Skeletal muscle tissue (tissue), 4 donors: ENCODE measurements around the gene MYO15A. TPM values are rescaled to one million over a fixed set of nuclear protein-coding genes. Genes with fewer than 3 reads are reported as not detected.

ENCODE experiments used
- H3K27ac ChIP-seq: one replicate; pipeline ENCODE4 v1.7.0; 2013; ENCODE audit warnings: mild to moderate bottlenecking, low read depth, low read length, inconsistent platforms
- H3K27me3 ChIP-seq, 3 donors: one replicate each; pipeline ENCODE4 v1.7.0; 2013; ENCODE audit warnings: low read length in 3 of 3; ENCODE audit not compliant: control insufficient read depth in 3 of 3, insufficient read depth in 3 of 3
- H3K36me3 ChIP-seq, 3 donors: one replicate each; pipeline ENCODE4 v1.7.0; 2013; ENCODE audit warnings: low read length in 3 of 3; ENCODE audit not compliant: control insufficient read depth in 3 of 3, insufficient read depth in 3 of 3
- H3K4me1 ChIP-seq, 3 donors: one replicate each; pipeline ENCODE4 v1.7.0; 2013; ENCODE audit warnings: low read length in 3 of 3, mild to moderate bottlenecking in 3 of 3; ENCODE audit not compliant: control insufficient read depth in 3 of 3, insufficient read depth in 3 of 3
- H3K4me3 ChIP-seq, 3 donors: one replicate each; pipeline ENCODE4 v1.7.0; 2013; ENCODE audit warnings: low read length in 3 of 3
- H3K9ac ChIP-seq, 3 donors: one replicate each; pipeline ENCODE4 v1.7.0; 2013; ENCODE audit warnings: low read length in 3 of 3, mild to moderate bottlenecking in 3 of 3, moderate library complexity in 2 of 3, low read depth in 1 of 3
- H3K9me3 ChIP-seq, 3 donors: one replicate each; pipeline ENCODE4 v1.7.0; 2013; ENCODE audit warnings: low read length in 3 of 3; ENCODE audit not compliant: control insufficient read depth in 3 of 3
- total RNA-seq: library from RNA; depleted of rRNA; stranded (reverse); fragments of >200 nt; gene quantifications from one replicate; pipeline ENCODE4 v1.2.3, GENCODE V29; 2014
- donor health status: Osteomylitis.

MYO15A gene
- total RNA-seq, 1 donor from 2014 or later: 0.52 TPM

DNA sequence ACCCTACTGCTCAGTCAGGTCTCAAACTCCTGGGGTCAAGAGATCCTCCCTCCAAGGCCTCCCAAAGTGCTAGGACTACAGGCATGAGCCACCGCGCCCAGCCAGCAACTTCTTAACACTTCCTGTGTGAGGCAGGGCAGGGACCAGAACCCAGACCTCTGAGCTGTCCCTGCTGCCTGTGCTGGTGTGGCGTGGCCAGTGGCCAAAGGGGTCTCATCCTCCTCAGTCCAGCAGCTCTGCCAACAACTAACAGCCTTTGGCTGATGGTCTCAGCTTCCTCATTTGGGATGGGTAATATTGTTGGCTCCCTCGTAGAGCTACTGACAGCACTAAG is 115.5 kb downstream of the MYO15A start:
- H3K4me1 ChIP-seq: peaks cover 17 to 26% (median 21%) of the 10 kb centered on the region in 3 donors
- H3K27ac ChIP-seq: peak overlapping the region; percentile 76
- no peaks in the 10 kb centered on the region for H3K27me3 ChIP-seq
- H3K9ac ChIP-seq: peak overlapping the region in 2 of 3 donors; percentile 41 to 83
- H3K36me3 ChIP-seq: no peaks in the 10 kb centered on the region
- H3K9me3 ChIP-seq: no peaks in the 10 kb centered on the region
- H3K4me3 ChIP-seq: no peak overlapping the region

DNA sequence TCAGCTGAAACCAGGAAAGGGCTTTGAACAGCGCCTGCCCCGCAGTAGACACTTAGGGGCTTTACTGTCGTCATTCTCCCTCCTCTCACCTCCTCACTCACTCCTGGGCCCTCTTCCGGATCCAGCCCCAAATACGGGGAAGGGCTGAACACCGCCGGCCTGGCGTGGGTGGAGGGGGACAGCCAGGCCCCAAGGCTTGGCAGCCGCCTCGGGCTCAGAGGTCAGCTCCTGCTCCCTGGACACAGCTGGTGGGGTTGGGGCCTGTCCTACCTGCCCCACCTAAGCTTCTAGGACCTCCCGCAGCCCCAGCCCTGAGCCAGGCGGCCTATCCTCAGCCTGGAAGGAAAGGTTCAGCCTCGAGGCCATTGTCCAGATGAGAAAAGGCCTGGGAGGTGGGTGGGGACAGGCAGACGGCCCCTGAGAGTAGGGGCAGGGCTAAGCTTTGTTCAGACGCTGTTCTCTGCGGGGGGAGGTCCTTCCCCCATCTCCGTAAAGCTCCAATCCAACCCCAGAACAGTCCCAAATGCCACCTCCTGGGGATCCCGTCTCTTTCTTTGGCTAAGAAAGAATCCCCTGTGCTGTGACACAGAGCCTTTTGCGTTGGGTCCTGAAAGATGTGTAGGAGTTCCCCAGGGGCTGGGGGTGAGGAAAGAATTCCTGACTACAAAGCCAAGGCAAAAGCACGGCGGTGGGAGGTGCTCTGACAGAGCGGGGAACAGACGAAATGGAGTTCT is 116.0 kb downstream of the MYO15A start:
- peak overlapping the region; percentile 76 for H3K27ac ChIP-seq
- H3K9me3 ChIP-seq: no peaks in the 10 kb centered on the region
- H3K4me3 ChIP-seq: peak overlapping the region; percentile 59 to 81 (median 70)
- no peaks in the 10 kb centered on the region for H3K36me3 ChIP-seq
- no peaks in the 10 kb centered on the region for H3K27me3 ChIP-seq
- H3K9ac ChIP-seq: peak overlapping the region; percentile 41 to 83 (median 75)
- H3K4me1 ChIP-seq: peaks cover 17 to 22% (median 21%) of the 10 kb centered on the region in 3 donors

DNA sequence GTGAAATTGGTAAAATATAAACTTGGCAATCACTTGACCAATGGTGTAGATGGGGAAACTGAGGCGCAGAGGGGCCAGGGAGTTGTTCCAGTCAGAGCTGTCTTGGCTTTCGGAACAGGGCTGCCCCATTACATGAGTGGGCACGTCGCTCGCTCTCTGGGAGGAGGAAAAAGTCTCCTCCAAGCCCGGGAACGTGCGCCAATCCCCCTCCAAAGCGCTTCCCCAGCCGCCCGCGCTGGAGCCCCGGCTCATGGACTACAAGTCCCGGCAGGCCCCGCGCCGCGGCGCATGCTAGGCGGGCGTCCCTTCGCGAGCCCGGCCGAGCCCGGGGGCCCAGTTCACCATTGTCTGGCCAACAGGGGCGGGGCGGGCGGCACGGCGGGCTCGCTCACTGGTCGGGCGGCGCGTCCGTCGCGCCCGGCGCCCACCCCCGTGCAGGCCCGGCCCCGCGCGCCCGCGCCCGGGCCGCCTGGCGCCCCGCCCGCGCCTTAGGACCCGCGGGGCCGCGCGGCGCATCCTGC is 116.6 kb downstream of the MYO15A start, which contains the start of gene LLGL1:
Gene LLGL1, plus strand, starts transcription at position 515 of the 521 bp plus-strand sequence. CDS start 48 bp downstream, outside the sequence.
- peaks cover 17 to 22% (median 21%) of the 10 kb centered on the region in 3 donors for H3K4me1 ChIP-seq
- H3K9me3 ChIP-seq: no peaks in the 10 kb centered on the region
- H3K4me3 ChIP-seq: peak within 1 kb of the TSS; percentile 76 to 88 (median 82)
- H3K36me3 ChIP-seq: no peaks in the 10 kb centered on the region
- no peaks in the 10 kb centered on the region for H3K27me3 ChIP-seq
- peak within 1 kb of the TSS; percentile 76 for H3K27ac ChIP-seq
- H3K9ac ChIP-seq: peak within 1 kb of the TSS; percentile 81 to 90 (median 86)

- no peaks in the 10 kb centered on the region for H3K27me3 ChIP-seq
- no peaks in the 10 kb centered on the region for H3K36me3 ChIP-seq
- peaks cover 17 to 22% (median 21%) of the 10 kb centered on the region in 3 donors for H3K4me1 ChIP-seq
- H3K27ac ChIP-seq: no peak overlapping the region
- no peaks in the 10 kb centered on the region for H3K9me3 ChIP-seq
- peak overlapping the region; percentile 81 to 90 (median 86) for H3K9ac ChIP-seq
- peak overlapping the region; percentile 76 to 88 (median 82) for H3K4me3 ChIP-seq
Observed at GRCh38 chr17:18225642-18226283, 117.2 kb downstream of the MYO15A start.

- no peak overlapping the region for H3K27ac ChIP-seq
- H3K9me3 ChIP-seq: no peaks in the 10 kb centered on the region
- H3K27me3 ChIP-seq: no peaks in the 10 kb centered on the region
- H3K9ac ChIP-seq: peak overlapping the region; percentile 81 to 90 (median 86)
- H3K4me1 ChIP-seq: peaks cover 17 to 22% (median 21%) of the 10 kb centered on the region in 3 donors
- H3K36me3 ChIP-seq: no peaks in the 10 kb centered on the region
- H3K4me3 ChIP-seq: peak overlapping the region; percentile 76 to 88 (median 82)
Observed at GRCh38 chr17:18226284-18226945, 117.9 kb downstream of the MYO15A start.

DNA sequence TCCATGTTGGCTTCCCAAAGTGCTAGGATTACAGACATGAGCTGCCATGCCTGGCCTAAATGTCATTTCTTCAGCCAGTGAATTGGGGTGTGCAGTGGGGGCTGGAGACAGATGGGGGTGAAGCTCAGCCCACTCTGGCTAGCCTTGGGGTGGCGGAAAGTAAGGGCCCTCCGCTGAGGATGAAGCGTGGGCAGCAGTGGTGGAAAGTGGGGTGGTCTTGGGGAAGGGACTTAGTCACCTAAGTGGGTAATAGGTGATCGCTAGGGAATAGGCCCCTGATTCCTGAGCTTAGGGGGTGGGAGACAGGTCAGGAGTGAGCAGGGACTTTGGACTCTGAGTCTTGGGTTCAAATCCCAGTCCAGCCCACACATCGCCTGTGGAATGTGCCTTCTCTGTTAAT is 119.1 kb downstream of the MYO15A start:
- Histone ChIP-seq H3K4me3 (no peak overlapping the region), H3K27me3 (no peaks in the 10 kb centered on the region), H3K36me3 (peaks cover 0 to 2% (median 0%) of the 10 kb centered on the region in 3 donors), H3K4me1 (peaks cover 17 to 22% (median 21%) of the 10 kb centered on the region in 3 donors), H3K9ac (no peak overlapping the region), H3K9me3 (no peaks in the 10 kb centered on the region), H3K27ac (no peak overlapping the region)

DNA sequence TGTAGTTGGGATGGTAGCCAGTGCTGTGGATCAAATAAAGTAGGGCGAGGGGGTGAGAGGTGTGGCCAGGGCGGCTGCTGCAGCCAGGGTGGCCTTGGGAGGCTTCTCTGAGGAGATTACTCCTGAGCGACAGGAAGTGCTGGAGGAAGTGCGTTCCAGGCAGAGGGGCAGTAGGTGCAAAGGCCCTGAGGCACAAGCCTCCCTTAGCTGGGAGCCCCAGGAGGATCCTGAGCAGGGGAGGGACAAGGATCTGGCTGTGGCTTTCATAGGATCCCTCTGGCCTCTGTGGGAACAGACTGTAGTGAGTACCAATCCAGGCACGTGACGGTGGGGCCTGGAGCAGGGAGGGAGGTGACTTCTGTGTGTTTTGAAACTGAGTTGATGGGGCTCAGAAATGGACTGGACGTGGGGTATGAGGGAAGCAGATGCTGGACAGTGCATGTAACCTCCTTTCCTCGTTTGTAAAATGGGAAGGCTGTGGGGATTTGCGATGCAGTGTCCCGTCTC is 119.7 kb downstream of the MYO15A start:
- Histone ChIP-seq H3K36me3 (peaks cover 0 to 2% (median 2%) of the 10 kb centered on the region in 3 donors), H3K9me3 (no peaks in the 10 kb centered on the region), H3K27me3 (no peaks in the 10 kb centered on the region), H3K4me3 (no peak overlapping the region), H3K9ac (no peak overlapping the region), H3K27ac (no peak overlapping the region), H3K4me1 (peaks cover 17 to 22% (median 21%) of the 10 kb centered on the region in 3 donors)

DNA sequence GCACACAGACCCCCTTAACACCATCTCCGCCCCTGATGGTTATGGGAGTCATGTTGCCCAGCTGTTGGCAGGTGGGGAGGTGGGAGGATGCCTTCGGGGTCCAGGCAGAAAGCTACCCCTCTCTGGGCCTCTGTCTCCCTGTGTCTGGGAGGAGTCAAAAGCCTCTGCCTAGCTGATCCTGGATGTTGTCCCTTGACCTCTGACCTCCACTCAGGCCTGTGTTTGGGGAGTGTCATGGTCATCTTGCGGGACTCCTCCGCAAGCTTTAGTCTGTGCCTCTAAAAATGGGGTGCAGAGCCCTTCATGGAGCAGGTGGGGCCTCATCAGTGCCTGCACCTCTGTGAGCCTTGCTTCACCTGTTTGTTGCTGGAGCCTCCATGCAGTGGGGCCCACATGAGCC is 120.7 kb downstream of the MYO15A start:
- Histone ChIP-seq H3K9me3 (no peaks in the 10 kb centered on the region), H3K36me3 (peaks cover 6 to 10% (median 10%) of the 10 kb centered on the region in 3 donors), H3K27me3 (no peaks in the 10 kb centered on the region), H3K9ac (no peak overlapping the region), H3K4me1 (peaks cover 17 to 20% (median 18%) of the 10 kb centered on the region in 3 donors), H3K27ac (no peak overlapping the region), H3K4me3 (no peak overlapping the region)
